SK-N-MC (cell line): ENCODE data around the gene TOMM40L.

Source experiments
- DNase-seq: peaks from one replicate; pipeline ENCODE4 v3.0.0-alpha.2; 2011; ENCODE audit warnings: low read depth, low spot score
- H3K27ac ChIP-seq: fragments of 200-600 bp; sonication (generic); 2 replicates; pipeline ENCODE4 v1.5.1; 2016; ENCODE audit warnings: mixed run types
- H3K36me3 ChIP-seq: fragments of 200-600 bp; sonication (generic); 2 replicates; pipeline ENCODE4 v1.6.1; 2017; ENCODE audit warnings: antibody characterized with exemption, low read length, mixed read lengths; ENCODE audit not compliant: insufficient read depth
- H3K4me3 ChIP-seq: fragments of 200-600 bp; sonication (generic); 2 replicates; pipeline ENCODE4 v1.5.1; 2016
- H3K9ac ChIP-seq: fragments of 200-600 bp; sonication (generic); 2 replicates; pipeline ENCODE4 v1.8.0; 2017; ENCODE audit warnings: mixed run types, mixed read lengths; ENCODE audit not compliant: insufficient read length
- H3K9me3 ChIP-seq: fragments of 200-600 bp; sonication (generic); 2 replicates; pipeline ENCODE4 v1.6.1; 2017; ENCODE audit warnings: low read depth, mild to moderate bottlenecking, antibody characterized with exemption, low read length, moderate library complexity, mixed read lengths
- EZH2 ChIP-seq: fragments of 200-600 bp; sonication (generic); IDR thresholded peaks from one replicate; pipeline ENCODE4 v1.6.1; 2017; ENCODE audit warnings: antibody characterized with exemption
- FOXP2 ChIP-seq: optimal IDR thresholded peaks from 2 replicates; pipeline ENCODE3; 2011; ENCODE audit warnings: mild to moderate bottlenecking, moderate library complexity; ENCODE audit not compliant: insufficient read depth; ENCODE audit errors: extremely low read length, control extremely low read depth
- POLR2AphosphoS5 ChIP-seq: IDR thresholded peaks from 2 replicates; pipeline ENCODE4 v1.6.1; 2012; ENCODE audit warnings: mild to moderate bottlenecking, low read depth, low read length, borderline replicate concordance

TOMM40L gene

GRCh38 chr1:161260376-161261260 is 34.8 kb downstream of the TOMM40L start:
- no peak overlapping the region for H3K4me3 ChIP-seq
- DNase-seq: no peak
- no peak overlapping the region for H3K27ac ChIP-seq
- no peaks in the 10 kb centered on the region for H3K36me3 ChIP-seq
- H3K9ac ChIP-seq: no peak overlapping the region
- no peaks in the 10 kb centered on the region for H3K9me3 ChIP-seq
- no peak for TF ChIP-seq EZH2
- TF ChIP-seq FOXP2: no peak
- no peak for TF ChIP-seq POLR2AphosphoS5

GRCh38 chr1:161261261-161262235 is 35.7 kb downstream of the TOMM40L start:
- DNase-seq: no peak
- Histone ChIP-seq H3K27ac (no peak overlapping the region), H3K36me3 (no peaks in the 10 kb centered on the region), H3K4me3 (no peak overlapping the region), H3K9ac (no peak overlapping the region), H3K9me3 (no peaks in the 10 kb centered on the region)
- TF ChIP-seq EZH2: no peak
- TF ChIP-seq POLR2AphosphoS5: no peak
- TF ChIP-seq FOXP2: no peak

DNA sequence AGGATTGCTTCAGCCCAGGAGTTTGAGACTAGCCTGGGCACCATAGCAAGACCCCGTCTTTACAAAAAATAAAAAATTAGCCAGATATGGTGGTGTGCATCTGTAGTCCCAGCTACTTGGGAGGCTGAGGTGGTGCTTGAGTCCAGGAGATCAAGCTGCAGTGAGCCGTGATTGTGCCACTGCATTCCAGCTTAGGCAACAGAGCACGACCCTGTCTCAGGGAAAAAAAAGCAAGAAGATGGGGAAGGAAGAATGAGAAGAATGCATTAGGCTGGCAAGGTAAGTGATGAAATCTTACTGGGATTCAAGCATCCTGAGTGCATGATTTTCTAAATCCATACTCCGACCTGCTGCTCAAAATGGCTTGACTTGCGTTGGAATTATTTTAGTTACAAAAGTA is 39.4 kb downstream of the TOMM40L start:
- H3K4me3 ChIP-seq: no peak overlapping the region
- TF ChIP-seq POLR2AphosphoS5 (no peak), EZH2 (no peak), FOXP2 (no peak)
- no peak for DNase-seq
- no peaks in the 10 kb centered on the region for H3K9me3 ChIP-seq
- no peak overlapping the region for H3K27ac ChIP-seq
- no peak overlapping the region for H3K9ac ChIP-seq
- H3K36me3 ChIP-seq: no peaks in the 10 kb centered on the region

DNA sequence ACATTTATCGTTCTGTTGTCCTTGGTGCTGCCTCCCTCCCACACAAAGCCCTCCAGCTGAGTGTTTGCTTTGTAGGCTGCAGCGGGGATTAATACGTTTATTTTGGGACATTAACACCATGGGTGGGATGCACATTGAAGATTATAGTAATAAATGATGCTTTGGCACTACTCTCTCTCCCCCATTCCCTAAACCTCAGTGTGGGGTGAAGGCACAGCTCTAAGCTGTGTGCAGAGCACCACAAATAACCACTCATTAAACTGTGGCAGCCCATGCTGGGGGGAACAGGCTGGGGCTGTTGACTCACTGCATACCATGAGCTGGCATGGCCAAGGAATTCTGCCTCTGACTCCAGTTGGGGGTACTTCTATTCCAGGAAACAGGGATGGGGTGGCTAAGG is 40.3 kb downstream of the TOMM40L start:
- H3K9ac ChIP-seq: no peak overlapping the region
- no peak for DNase-seq
- no peak overlapping the region for H3K4me3 ChIP-seq
- no peak overlapping the region for H3K27ac ChIP-seq
- H3K9me3 ChIP-seq: no peaks in the 10 kb centered on the region
- TF ChIP-seq EZH2 (no peak), FOXP2 (no peak), POLR2AphosphoS5 (no peak)
- no peaks in the 10 kb centered on the region for H3K36me3 ChIP-seq

GRCh38 chr1:161266836-161267235 is 41.0 kb downstream of the TOMM40L start:
- no peak for DNase-seq
- TF ChIP-seq POLR2AphosphoS5: no peak
- no peak for TF ChIP-seq FOXP2
- TF ChIP-seq EZH2: no peak
- no peaks in the 10 kb centered on the region for H3K36me3 ChIP-seq
- no peak overlapping the region for H3K4me3 ChIP-seq
- no peak overlapping the region for H3K27ac ChIP-seq
- H3K9ac ChIP-seq: no peak overlapping the region
- H3K9me3 ChIP-seq: no peaks in the 10 kb centered on the region

GRCh38 chr1:161267321-161267720 is 41.5 kb downstream of the TOMM40L start:
- TF ChIP-seq FOXP2 (no peak), POLR2AphosphoS5 (no peak), EZH2 (no peak)
- no peak for DNase-seq
- H3K9me3 ChIP-seq: no peaks in the 10 kb centered on the region
- H3K36me3 ChIP-seq: no peaks in the 10 kb centered on the region
- no peak overlapping the region for H3K9ac ChIP-seq
- H3K4me3 ChIP-seq: no peak overlapping the region
- H3K27ac ChIP-seq: no peak overlapping the region

GRCh38 chr1:161273402-161273801 is 47.5 kb downstream of the TOMM40L start:
- no peak for DNase-seq
- no peak overlapping the region for H3K9ac ChIP-seq
- TF ChIP-seq FOXP2: no peak
- TF ChIP-seq POLR2AphosphoS5: no peak
- TF ChIP-seq EZH2: no peak
- H3K9me3 ChIP-seq: no peaks in the 10 kb centered on the region
- no peaks in the 10 kb centered on the region for H3K36me3 ChIP-seq
- H3K27ac ChIP-seq: no peak overlapping the region
- H3K4me3 ChIP-seq: no peak overlapping the region

GRCh38 chr1:161274874-161275273 is 49.0 kb downstream of the TOMM40L start:
- Histone ChIP-seq H3K27ac (no peak overlapping the region), H3K4me3 (no peak overlapping the region), H3K9ac (no peak overlapping the region), H3K36me3 (no peaks in the 10 kb centered on the region), H3K9me3 (no peaks in the 10 kb centered on the region)
- TF ChIP-seq EZH2 (no peak), POLR2AphosphoS5 (no peak), FOXP2 (no peak)
- DNase-seq: no peak
